Measurements from ENCODE around the gene TANK.
A peak's percentile ranks its signal among the peaks of the same experiment; 100 is the strongest.
"Not testable (repeated sequence)": the region's sequence is repeated elsewhere in the genome, so short reads cannot be mapped to it uniquely, and the experiment has no call there.

TANK gene

GRCh38 chr2:161170377-161170776, 10.1 kb downstream of the TANK start:
- FAIRE-seq = no peak

- FAIRE-seq = no peak
Observed at GRCh38 chr2:161170958-161171932, 11.0 kb downstream of the TANK start.

- no peak for FAIRE-seq
Observed at GRCh38 chr2:161172901-161173540, 12.8 kb downstream of the TANK start.

- no peak for FAIRE-seq
Observed at GRCh38 chr2:161173541-161174194, 13.4 kb downstream of the TANK start.

- FAIRE-seq = no peak
Observed at GRCh38 chr2:161177969-161178368, 17.7 kb downstream of the TANK start.

- FAIRE-seq = no peak
Observed at GRCh38 chr2:161178756-161179155, 18.5 kb downstream of the TANK start.

- FAIRE-seq = no peak
Observed at GRCh38 chr2:161190050-161190449, 29.8 kb downstream of the TANK start.

- not testable (repeated sequence) for FAIRE-seq
Observed at GRCh38 chr2:161195602-161196001, 35.4 kb downstream of the TANK start.

GRCh38 chr2:161199912-161200701, 39.9 kb downstream of the TANK start:
- FAIRE-seq = no peak

GRCh38 chr2:161204846-161205245, 44.6 kb downstream of the TANK start:
- no peak for FAIRE-seq

GRCh38 chr2:161206471-161207032, 46.3 kb downstream of the TANK start:
- no peak for FAIRE-seq

GRCh38 chr2:161207941-161208340, 47.7 kb downstream of the TANK start:
- no peak for FAIRE-seq

GRCh38 chr2:161208527-161209139, 48.4 kb downstream of the TANK start:
- no peak for FAIRE-seq

GRCh38 chr2:161209902-161210301, 49.7 kb downstream of the TANK start:
- FAIRE-seq = peak; percentile 40

GRCh38 chr2:161217597-161218185, 57.5 kb downstream of the TANK start:
- no peak for FAIRE-seq

- FAIRE-seq = no peak
Observed at GRCh38 chr2:161219211-161219610, 59.0 kb downstream of the TANK start.

- peak; percentile 97 for FAIRE-seq
Observed at GRCh38 chr2:161223139-161223732, 63.0 kb downstream of the TANK start.

- FAIRE-seq = no peak
Observed at GRCh38 chr2:161228511-161229240, 68.4 kb downstream of the TANK start.

- no peak for FAIRE-seq
Observed at GRCh38 chr2:161230959-161231358, 70.7 kb downstream of the TANK start.

- FAIRE-seq = peak; percentile 45
Observed at GRCh38 chr2:161232571-161232970, 72.3 kb downstream of the TANK start.
